Stimulated activated CD8-positive, alpha-beta memory T cell treated with anti-CD3 and anti-CD28 coated beads, Interleukin-12 subunit alpha, Interleukin-12 subunit beta, amount 100 ng/mL, for 24 hours (primary cell): Measurements from ENCODE around the gene CFAP74.

ENCODE experiments used
- DNase-seq: peaks from one replicate; pipeline ENCODE4 v3.0.0-alpha.2; 2020; ENCODE audit errors: extremely low read depth

Gene CFAP74

GRCh38 chr1:2042830-2043773 lies 39.5 kb upstream of the CFAP74 start:
- no peak for DNase-seq

GRCh38 chr1:2041887-2042286 lies 38.3 kb upstream of the CFAP74 start:
- no peak for DNase-seq

GRCh38 chr1:2041305-2041704 lies 37.7 kb upstream of the CFAP74 start:
- no peak for DNase-seq

GRCh38 chr1:2039251-2039650 lies 35.7 kb upstream of the CFAP74 start:
- no peak for DNase-seq

- DNase-seq = no peak
These were observed 34.6 kb upstream of the CFAP74 start for GRCh38 chr1:2038229-2038628.

- DNase-seq = no peak
These were observed 33.9 kb upstream of the CFAP74 start for GRCh38 chr1:2037314-2037979.

GRCh38 chr1:2036287-2036686 lies 32.7 kb upstream of the CFAP74 start:
- no peak for DNase-seq

GRCh38 chr1:2033165-2033564 lies 29.6 kb upstream of the CFAP74 start:
- DNase-seq = no peak

GRCh38 chr1:2032737-2033136 lies 29.2 kb upstream of the CFAP74 start:
- DNase-seq = no peak

- no peak for DNase-seq
These were observed 28.3 kb upstream of the CFAP74 start for GRCh38 chr1:2031546-2032540.

GRCh38 chr1:2030076-2030871 lies 26.7 kb upstream of the CFAP74 start:
- DNase-seq = no peak

GRCh38 chr1:2029561-2029960 lies 26.0 kb upstream of the CFAP74 start:
- DNase-seq = no peak

- DNase-seq = no peak
These were observed 25.4 kb upstream of the CFAP74 start for GRCh38 chr1:2028870-2029560.

GRCh38 chr1:2027961-2028583 lies 24.5 kb upstream of the CFAP74 start:
- no peak for DNase-seq

- no peak for DNase-seq
These were observed 21.9 kb upstream of the CFAP74 start for GRCh38 chr1:2025491-2025981.

- no peak for DNase-seq
These were observed 21.3 kb upstream of the CFAP74 start for GRCh38 chr1:2024887-2025286.

- no peak for DNase-seq
These were observed 20.9 kb upstream of the CFAP74 start for GRCh38 chr1:2024451-2024850.

- no peak for DNase-seq
These were observed 19.6 kb upstream of the CFAP74 start for GRCh38 chr1:2023187-2023586.

- DNase-seq = no peak
These were observed 18.6 kb upstream of the CFAP74 start for GRCh38 chr1:2022063-2022770.
